Liver (tissue), 9 donors: ENCODE measurements around the gene SMIM35. TPM values are rescaled to one million over a fixed set of nuclear protein-coding genes. Genes with fewer than 3 reads are reported as not detected.

Experiments used
- DNase-seq: peaks from one replicate; pipeline ENCODE4 v3.0.0-alpha.2; 2017; ENCODE audit warnings: low spot score
- H3K27ac ChIP-seq, 2 donors: one replicate each; pipeline ENCODE4 v1.7.0; 2013; ENCODE audit warnings: inconsistent platforms in 2 of 2, low read length in 2 of 2, control low read depth in 1 of 2, low read depth in 1 of 2, mild to moderate bottlenecking in 1 of 2
- H3K27me3 ChIP-seq, 4 donors: one replicate each; pipeline versions ENCODE4 v1.6.1 to v1.7.0; 2013; ENCODE audit warnings: low read length in 3 of 4, inconsistent platforms in 1 of 4, mild to moderate bottlenecking in 1 of 4, moderate library complexity in 1 of 4; ENCODE audit not compliant: control insufficient read depth in 4 of 4, insufficient read depth in 4 of 4
- H3K36me3 ChIP-seq, 4 donors: one replicate each; pipeline versions ENCODE4 v1.6.1 to v1.7.0; 2013; ENCODE audit warnings: low read length in 3 of 4, mild to moderate bottlenecking in 3 of 4, low read depth in 1 of 4, moderate library complexity in 1 of 4; ENCODE audit not compliant: control insufficient read depth in 4 of 4, insufficient read depth in 3 of 4
- H3K4me1 ChIP-seq, 4 donors: one replicate each; pipeline versions ENCODE4 v1.6.1 to v1.7.0; 2013; ENCODE audit warnings: low read length in 3 of 4, mild to moderate bottlenecking in 3 of 4, moderate library complexity in 1 of 4; ENCODE audit not compliant: control insufficient read depth in 4 of 4, insufficient read depth in 4 of 4
- H3K4me3 ChIP-seq, 3 donors: one replicate each; pipeline versions ENCODE4 v1.6.1 to v1.7.0; 2013; ENCODE audit warnings: low read length in 3 of 3, control low read depth in 1 of 3, low read depth in 1 of 3, mild to moderate bottlenecking in 1 of 3
- H3K9ac ChIP-seq, 2 donors: one replicate each; pipeline ENCODE4 v1.7.0; 2013; ENCODE audit warnings: low read length in 2 of 2, mild to moderate bottlenecking in 2 of 2, moderate library complexity in 2 of 2, control low read depth in 1 of 2, low read depth in 1 of 2
- H3K9me3 ChIP-seq, 4 donors: one replicate each; pipeline versions ENCODE4 v1.6.1 to v1.7.0; 2013; ENCODE audit warnings: low read length in 3 of 4; ENCODE audit not compliant: control insufficient read depth in 4 of 4
- EGR1 ChIP-seq, 2 donors: IDR thresholded peaks; 2 replicates each; pipeline ENCODE4 v1.6.1; 2016 to 2018; ENCODE audit warnings: antibody characterized with exemption in 2 of 2, low read depth in 2 of 2
- FOXA1 ChIP-seq: IDR thresholded peaks from 2 replicates; pipeline ENCODE4 v1.6.1; 2016; ENCODE audit warnings: antibody characterized with exemption
- FOXA2 ChIP-seq: IDR thresholded peaks from 2 replicates; pipeline ENCODE4 v1.6.1; 2016; ENCODE audit warnings: antibody characterized with exemption
- HNF4A ChIP-seq, 2 donors: conservative IDR thresholded peaks; 2 replicates each; pipeline ENCODE4 v1.6.1; 2016; ENCODE audit warnings: antibody characterized with exemption in 2 of 2, mild to moderate bottlenecking in 2 of 2
- RAD21 ChIP-seq, 2 donors: IDR thresholded peaks; 2 replicates each; pipeline ENCODE4 v1.6.1; 2016; ENCODE audit warnings: antibody characterized with exemption in 2 of 2, mild to moderate bottlenecking in 2 of 2
- RXRA ChIP-seq, 2 donors: IDR thresholded peaks; 2 replicates each; pipeline ENCODE4 v1.6.1; 2017 to 2018; ENCODE audit warnings: antibody characterized with exemption in 2 of 2, mild to moderate bottlenecking in 1 of 2
- SP1 ChIP-seq: IDR thresholded peaks from 2 replicates; pipeline ENCODE4 v1.6.1; 2018; ENCODE audit warnings: antibody characterized with exemption, mild to moderate bottlenecking
- TAF1 ChIP-seq: conservative IDR thresholded peaks from 2 replicates; pipeline ENCODE4 v1.6.1; 2016; ENCODE audit warnings: antibody characterized with exemption, mild to moderate bottlenecking
- WGBS: extraction: QIAGEN DNeasy Blood & Tissue Kit; methylation state at CpG from one replicate; pipeline ENCODE4 v1.1.7; 2013; 5-methylcytosine and 5-hydroxymethylcytosine counted together
- polyA plus RNA-seq, 2 donors: library from polyadenylated mRNA; stranded (reverse) in 1 of 2; unstranded in 1 of 2; fragments of 200-250 nt in 1 of 2; fragments of >200 nt in 1 of 2; fragmentation: Nextera tagmentation in 1 of 2; extraction: Ambion mirVana in 1 of 2; gene quantifications; one replicate each; pipeline versions ENCODE4 v1.2.1 to v1.2.3, GENCODE V29; 2013 to 2015
- total RNA-seq, 2 donors: library from RNA; depleted of rRNA; stranded (reverse); fragments of >200 nt; gene quantifications; one replicate each; pipeline ENCODE4 v1.2.3, GENCODE V29; 2014
- TF ChIP-seq, protein P1 (sequence below): IDR thresholded peaks from 2 replicates; pipeline ENCODE4 v1.6.1; 2016; ENCODE audit warnings: antibody characterized with exemption
- TF ChIP-seq, protein P2 (sequence below): IDR thresholded peaks from 2 replicates; pipeline ENCODE4 v1.6.1; 2016; ENCODE audit warnings: antibody characterized with exemption
- TF ChIP-seq, protein P3 (sequence below): IDR thresholded peaks from 2 replicates; pipeline ENCODE4 v1.6.1; 2016; ENCODE audit warnings: antibody characterized with exemption, mild to moderate bottlenecking
- TF ChIP-seq, protein P4 (sequence below): IDR thresholded peaks from 2 replicates; pipeline ENCODE4 v1.6.1; 2016; ENCODE audit warnings: antibody characterized with exemption
- donor health status: healthy.
- donor health status: healthy.
- donor health status: healthy.
- donor health status: healthy.
- donor health status: healthy.

Gene SMIM35
- total and polyA plus RNA-seq, 4 donors, result 0.07 TPM; not detected in 3

DNA sequence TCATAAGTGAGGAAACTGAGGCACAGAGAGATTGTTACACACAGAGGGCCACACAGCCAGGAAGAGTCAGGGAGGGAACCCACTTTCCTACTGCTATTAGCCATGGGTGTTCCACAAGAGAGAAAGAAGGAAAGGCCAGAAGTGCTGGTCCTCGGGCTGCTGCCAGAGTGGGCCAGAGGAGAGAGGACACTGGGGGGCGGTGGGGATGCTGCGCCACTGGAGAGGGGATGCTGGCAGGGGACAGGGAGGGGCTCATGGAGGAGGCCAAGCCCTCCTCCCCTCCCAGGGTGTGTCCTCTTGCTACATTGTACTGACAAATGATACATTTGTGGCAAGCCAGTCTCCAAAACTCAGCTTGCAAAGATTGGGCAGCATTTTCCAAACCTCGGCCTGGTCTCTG lies 90.7 kb downstream of the SMIM35 start:
- H3K9me3 ChIP-seq, result no peaks in the 10 kb centered on the region
- H3K27me3 ChIP-seq, result no peaks in the 10 kb centered on the region
- 94% methylated on average over 4 of the region's 4 CpGs for WGBS
- DNase-seq, result no peak
- H3K27ac ChIP-seq, result no peak overlapping the region
- no peak overlapping the region for H3K4me3 ChIP-seq
- H3K36me3 ChIP-seq, result no peaks in the 10 kb centered on the region
- H3K9ac ChIP-seq, result no peak overlapping the region
- no peak for TF ChIP-seq HNF4A (conservative IDR thresholded peaks at IDR 0.05)
- TF ChIP-seq, protein P1, sequence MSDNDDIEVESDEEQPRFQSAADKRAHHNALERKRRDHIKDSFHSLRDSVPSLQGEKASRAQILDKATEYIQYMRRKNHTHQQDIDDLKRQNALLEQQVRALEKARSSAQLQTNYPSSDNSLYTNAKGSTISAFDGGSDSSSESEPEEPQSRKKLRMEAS, result no peak
- TF ChIP-seq EGR1 (IDR thresholded peaks at IDR 0.05; ENCODE audit: low read depth in 2 of 2), result no peak
- TF ChIP-seq, protein P2, sequence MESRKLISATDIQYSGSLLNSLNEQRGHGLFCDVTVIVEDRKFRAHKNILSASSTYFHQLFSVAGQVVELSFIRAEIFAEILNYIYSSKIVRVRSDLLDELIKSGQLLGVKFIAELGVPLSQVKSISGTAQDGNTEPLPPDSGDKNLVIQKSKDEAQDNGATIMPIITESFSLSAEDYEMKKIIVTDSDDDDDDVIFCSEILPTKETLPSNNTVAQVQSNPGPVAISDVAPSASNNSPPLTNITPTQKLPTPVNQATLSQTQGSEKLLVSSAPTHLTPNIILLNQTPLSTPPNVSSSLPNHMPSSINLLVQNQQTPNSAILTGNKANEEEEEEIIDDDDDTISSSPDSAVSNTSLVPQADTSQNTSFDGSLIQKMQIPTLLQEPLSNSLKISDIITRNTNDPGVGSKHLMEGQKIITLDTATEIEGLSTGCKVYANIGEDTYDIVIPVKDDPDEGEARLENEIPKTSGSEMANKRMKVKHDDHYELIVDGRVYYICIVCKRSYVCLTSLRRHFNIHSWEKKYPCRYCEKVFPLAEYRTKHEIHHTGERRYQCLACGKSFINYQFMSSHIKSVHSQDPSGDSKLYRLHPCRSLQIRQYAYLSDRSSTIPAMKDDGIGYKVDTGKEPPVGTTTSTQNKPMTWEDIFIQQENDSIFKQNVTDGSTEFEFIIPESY, result no peak
- TF ChIP-seq, protein P3, sequence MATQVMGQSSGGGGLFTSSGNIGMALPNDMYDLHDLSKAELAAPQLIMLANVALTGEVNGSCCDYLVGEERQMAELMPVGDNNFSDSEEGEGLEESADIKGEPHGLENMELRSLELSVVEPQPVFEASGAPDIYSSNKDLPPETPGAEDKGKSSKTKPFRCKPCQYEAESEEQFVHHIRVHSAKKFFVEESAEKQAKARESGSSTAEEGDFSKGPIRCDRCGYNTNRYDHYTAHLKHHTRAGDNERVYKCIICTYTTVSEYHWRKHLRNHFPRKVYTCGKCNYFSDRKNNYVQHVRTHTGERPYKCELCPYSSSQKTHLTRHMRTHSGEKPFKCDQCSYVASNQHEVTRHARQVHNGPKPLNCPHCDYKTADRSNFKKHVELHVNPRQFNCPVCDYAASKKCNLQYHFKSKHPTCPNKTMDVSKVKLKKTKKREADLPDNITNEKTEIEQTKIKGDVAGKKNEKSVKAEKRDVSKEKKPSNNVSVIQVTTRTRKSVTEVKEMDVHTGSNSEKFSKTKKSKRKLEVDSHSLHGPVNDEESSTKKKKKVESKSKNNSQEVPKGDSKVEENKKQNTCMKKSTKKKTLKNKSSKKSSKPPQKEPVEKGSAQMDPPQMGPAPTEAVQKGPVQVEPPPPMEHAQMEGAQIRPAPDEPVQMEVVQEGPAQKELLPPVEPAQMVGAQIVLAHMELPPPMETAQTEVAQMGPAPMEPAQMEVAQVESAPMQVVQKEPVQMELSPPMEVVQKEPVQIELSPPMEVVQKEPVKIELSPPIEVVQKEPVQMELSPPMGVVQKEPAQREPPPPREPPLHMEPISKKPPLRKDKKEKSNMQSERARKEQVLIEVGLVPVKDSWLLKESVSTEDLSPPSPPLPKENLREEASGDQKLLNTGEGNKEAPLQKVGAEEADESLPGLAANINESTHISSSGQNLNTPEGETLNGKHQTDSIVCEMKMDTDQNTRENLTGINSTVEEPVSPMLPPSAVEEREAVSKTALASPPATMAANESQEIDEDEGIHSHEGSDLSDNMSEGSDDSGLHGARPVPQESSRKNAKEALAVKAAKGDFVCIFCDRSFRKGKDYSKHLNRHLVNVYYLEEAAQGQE, result no peak
- no peak for TF ChIP-seq FOXA2
- TF ChIP-seq, protein P4, sequence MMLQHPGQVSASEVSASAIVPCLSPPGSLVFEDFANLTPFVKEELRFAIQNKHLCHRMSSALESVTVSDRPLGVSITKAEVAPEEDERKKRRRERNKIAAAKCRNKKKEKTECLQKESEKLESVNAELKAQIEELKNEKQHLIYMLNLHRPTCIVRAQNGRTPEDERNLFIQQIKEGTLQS, result no peak
- no peak for TF ChIP-seq RAD21 (IDR thresholded peaks at IDR 0.05)
- TF ChIP-seq SP1, result no peak
- TF ChIP-seq RXRA (IDR thresholded peaks at IDR 0.05), result no peak
- no peak for TF ChIP-seq FOXA1
- TF ChIP-seq TAF1, result no peak
- H3K4me1 ChIP-seq, result peaks cover 0 to 4% (median 0%) of the 10 kb centered on the region in 4 donors

DNA sequence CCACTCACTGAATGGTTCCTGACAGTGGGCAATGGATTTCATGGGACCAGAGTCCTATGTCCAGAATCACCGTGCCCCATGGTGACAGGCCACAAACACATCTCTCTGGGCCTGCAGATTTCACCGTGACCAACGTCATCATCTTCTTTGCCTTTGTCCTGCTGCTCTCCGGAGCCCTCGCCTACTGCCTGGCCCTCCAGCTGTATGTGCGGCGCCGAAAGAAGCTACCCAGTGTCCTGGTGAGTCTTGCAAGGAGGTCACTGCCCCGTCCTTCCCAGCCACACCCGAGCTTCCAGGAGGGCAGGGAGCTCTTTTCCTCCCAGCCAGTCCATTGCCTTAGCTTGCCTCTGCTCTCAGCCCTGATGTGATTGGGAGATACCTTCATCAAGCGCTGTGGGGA lies 91.3 kb downstream of the SMIM35 start:
- no peak for DNase-seq
- Histone ChIP-seq H3K4me1 (peaks cover 0 to 4% (median 0%) of the 10 kb centered on the region in 4 donors), H3K27ac (no peak overlapping the region), H3K36me3 (no peaks in the 10 kb centered on the region), H3K9me3 (no peaks in the 10 kb centered on the region), H3K9ac (no peak overlapping the region), H3K4me3 (no peak overlapping the region), H3K27me3 (no peaks in the 10 kb centered on the region)
- WGBS, result 95% methylated on average over 11 of the region's 11 CpGs
- TF ChIP-seq RXRA (IDR thresholded peaks at IDR 0.05), result no peak
- TF ChIP-seq EGR1 (IDR thresholded peaks at IDR 0.05; ENCODE audit: low read depth in 2 of 2), result no peak
- no peak for TF ChIP-seq RAD21 (IDR thresholded peaks at IDR 0.05)
- TF ChIP-seq SP1, result no peak
- TF ChIP-seq HNF4A (conservative IDR thresholded peaks at IDR 0.05), result no peak
- TF ChIP-seq, protein P3, result no peak
